WTC11 (cell line): ENCODE data around the gene OR2V2.

Source experiments
- ATF2 ChIP-seq: sonication (generic); formaldehyde crosslinking; IDR thresholded peaks from 2 replicates; pipeline ENCODE4 v1.8.1; 2022; ENCODE audit warnings: low read depth, missing genetic modification reagents, borderline replicate concordance
- CREB1 ChIP-seq: sonication (generic); formaldehyde crosslinking; IDR thresholded peaks from 2 replicates; pipeline ENCODE4 v1.8.0; 2023; ENCODE audit warnings: mild to moderate bottlenecking, missing genetic modification reagents
- CTCF ChIP-seq: fragments of 200-600 bp; IDR thresholded peaks from 2 replicates; pipeline ENCODE4 v1.8.0; 2022; ENCODE audit warnings: antibody characterized with exemption
- TCF7 ChIP-seq: sonication (generic); formaldehyde crosslinking; IDR thresholded peaks from 2 replicates; pipeline ENCODE4 v1.8.0; 2022; ENCODE audit warnings: mild to moderate bottlenecking, low read depth, missing genetic modification reagents, moderate library complexity
- ZNF263 ChIP-seq: sonication (generic); formaldehyde crosslinking; IDR thresholded peaks from 2 replicates; pipeline ENCODE4 v1.8.1; 2022; ENCODE audit warnings: low read depth, mild to moderate bottlenecking, moderate library complexity, missing genetic modification reagents
- ZNF317 ChIP-seq: sonication (generic); formaldehyde crosslinking; IDR thresholded peaks from 2 replicates; pipeline ENCODE4 v1.8.1; 2023; ENCODE audit warnings: low read depth, mild to moderate bottlenecking, moderate library complexity, missing genetic modification reagents, borderline replicate concordance
- TF ChIP-seq, protein P1 (sequence below): sonication (generic); formaldehyde crosslinking; IDR thresholded peaks from 2 replicates; pipeline ENCODE4 v1.8.1; 2023; ENCODE audit warnings: mild to moderate bottlenecking, moderate library complexity, missing genetic modification reagents

DNA sequence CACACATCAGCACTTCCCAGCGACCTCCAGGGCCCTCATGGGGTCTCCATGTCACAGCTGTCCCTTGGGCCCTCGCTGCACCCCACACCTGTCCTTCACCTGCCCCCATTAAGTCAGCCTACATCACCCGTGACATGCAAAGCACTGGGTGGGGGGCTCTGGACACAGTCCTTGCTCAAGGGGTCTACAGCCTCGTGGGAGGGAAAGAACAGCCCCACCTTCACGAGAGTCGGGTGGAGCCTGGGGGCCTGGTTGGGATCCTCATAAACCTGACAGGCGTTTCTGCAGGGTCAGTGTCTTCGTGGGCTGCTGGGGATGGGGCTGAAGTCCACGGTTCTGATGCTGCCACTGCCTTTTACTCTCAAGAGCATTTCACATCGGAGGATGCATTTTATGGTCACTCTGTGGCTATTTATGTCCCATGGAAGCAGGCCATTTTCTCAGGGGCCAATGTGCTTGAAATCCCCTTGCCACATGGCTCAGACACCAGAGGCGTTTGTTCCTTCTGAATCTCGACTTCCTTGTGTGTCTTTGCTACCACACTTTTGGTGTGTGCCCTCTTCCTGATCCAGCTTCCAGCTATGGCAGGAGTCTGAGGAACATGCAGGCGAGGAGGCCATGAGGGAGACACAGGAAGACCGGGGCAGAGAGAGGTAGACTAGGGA, 16.4 kb upstream of the OR2V2 start, which contains the start of gene OR2V1:
- TF ChIP-seq CTCF (no peak), ZNF317 (no peak), CREB1 (CRISPR knock-in tag) (no peak), ATF2 (CRISPR knock-in tag) (no peak), TCF7 (no peak), ZNF263 (no peak)
- TF ChIP-seq, protein P1, sequence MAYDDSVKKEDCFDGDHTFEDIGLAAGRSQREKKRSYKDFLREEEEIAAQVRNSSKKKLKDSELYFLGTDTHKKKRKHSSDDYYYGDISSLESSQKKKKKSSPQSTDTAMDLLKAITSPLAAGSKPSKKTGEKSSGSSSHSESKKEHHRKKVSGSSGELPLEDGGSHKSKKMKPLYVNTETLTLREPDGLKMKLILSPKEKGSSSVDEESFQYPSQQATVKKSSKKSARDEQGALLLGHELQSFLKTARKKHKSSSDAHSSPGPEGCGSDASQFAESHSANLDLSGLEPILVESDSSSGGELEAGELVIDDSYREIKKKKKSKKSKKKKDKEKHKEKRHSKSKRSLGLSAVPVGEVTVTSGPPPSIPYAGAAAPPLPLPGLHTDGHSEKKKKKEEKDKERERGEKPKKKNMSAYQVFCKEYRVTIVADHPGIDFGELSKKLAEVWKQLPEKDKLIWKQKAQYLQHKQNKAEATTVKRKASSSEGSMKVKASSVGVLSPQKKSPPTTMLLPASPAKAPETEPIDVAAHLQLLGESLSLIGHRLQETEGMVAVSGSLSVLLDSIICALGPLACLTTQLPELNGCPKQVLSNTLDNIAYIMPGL (CRISPR knock-in tag): no peak
